ENCODE measurements around the gene IVL.

IVL gene

GRCh38 chr1:152899027-152899426 is 9.3 kb upstream of the IVL start:
- no peak for DNase-seq

DNA sequence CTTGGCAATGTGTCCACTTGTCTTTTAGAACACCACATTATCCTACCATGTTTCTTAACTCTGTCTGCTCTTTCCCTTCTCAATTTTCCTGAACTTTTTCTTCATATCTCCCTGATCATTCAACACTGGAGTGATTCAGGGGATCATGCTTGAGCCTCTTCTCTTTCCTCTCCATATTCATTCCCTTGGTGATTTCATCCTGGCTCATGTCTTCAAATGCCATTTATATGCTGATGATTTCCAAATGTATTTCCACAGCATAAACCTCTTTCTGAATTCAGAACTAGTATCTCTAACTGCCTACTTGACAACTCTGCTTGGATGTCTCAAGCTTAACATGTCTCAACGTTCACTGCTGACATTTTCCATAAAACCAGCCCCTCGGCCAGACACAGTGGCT is 8.5 kb upstream of the IVL start:
- DNase-seq = no peak

- DNase-seq = no peak
These were observed 6.7 kb upstream of the IVL start for GRCh38 chr1:152901631-152902030.

DNA sequence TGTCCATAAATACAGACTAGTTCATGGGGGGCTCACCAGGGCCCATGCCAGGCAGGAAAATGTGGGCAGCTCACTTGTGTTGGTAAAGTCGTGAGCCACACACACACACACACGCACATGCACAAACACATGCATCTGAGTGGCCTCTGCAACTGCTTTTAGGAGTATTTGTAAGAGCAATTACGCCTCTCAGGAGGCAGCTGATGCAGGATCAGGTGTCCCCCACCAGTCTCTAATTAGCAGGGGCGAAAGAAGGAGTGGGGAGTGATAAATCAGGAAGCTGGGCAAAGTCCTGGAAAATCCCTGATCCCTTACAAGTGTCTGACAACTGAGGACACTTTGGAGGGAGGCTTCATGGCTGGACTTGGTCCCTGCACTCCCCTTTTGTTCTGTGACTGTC is 5.7 kb upstream of the IVL start:
- DNase-seq = no peak

GRCh38 chr1:152904688-152905440 is 3.5 kb upstream of the IVL start:
- no peak for DNase-seq

DNA sequence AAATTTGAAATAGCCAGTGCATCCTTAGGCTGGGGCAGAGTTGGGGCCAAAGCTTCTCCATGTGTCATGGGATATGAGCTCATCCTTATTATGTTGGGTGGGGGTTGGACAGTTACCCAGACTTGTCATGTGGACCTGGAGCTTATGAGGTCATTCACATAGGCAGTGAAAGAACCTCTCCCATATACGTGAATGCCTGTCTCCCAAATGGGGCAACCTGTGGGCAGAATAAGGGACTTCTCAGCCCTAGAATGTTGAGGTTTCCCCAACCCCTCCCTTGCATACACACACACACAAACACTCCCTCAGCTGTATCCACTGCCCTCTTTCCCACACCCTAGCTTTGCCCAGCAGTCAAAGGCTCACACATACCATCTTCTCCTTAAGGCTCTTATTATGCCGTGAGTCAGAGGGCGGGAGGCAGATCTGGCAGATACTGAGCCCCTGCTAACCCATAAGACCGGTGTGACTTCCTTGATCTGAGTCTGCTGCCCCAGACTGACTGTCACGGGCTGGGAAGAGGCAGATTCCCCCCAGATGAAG is 2.3 kb upstream of the IVL start:
- DNase-seq = no peak

DNA sequence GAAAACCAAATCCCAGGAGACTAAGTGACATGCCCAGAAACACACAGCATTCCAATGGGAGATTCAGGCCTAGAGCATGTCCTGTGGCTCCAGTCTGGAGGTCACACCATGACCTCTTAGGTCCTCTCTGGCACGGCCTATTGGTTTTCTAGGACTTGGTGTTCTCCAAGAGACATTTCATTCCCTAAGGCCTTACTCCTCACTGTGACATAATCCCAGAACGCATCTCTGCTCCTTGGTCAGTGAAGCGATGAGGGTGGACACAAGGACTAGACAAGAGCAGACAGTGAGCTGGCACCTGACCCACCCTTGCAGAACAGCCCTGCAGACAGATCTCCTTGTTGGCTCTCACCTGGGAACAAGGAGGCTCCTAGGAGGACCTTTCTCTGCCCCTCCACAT is 860 bp downstream of the IVL start:
- no peak for DNase-seq

GRCh38 chr1:152912471-152912870 is 4.1 kb downstream of the IVL start:
- no peak for DNase-seq

DNA sequence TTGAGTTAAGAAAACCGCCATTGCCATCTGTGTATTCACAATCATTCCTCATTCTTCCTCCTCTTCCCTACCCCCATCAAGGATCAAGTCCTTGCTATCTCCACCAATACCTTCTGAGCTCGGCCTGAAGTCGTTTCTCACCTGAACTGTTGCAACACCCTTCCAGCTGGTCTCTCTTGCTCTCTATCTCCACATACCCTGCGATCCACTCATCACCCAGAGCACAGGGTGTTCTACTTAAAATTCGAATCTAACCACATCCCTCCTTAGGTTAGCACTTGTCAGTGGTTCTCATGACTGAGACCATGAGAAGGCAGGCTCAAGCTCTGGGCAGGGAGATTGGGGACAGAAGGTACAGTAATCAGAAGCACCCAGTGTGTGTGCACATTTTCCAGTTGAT is 4.6 kb downstream of the IVL start:
- no peak for DNase-seq

GRCh38 chr1:152917794-152918193 is 9.4 kb downstream of the IVL start:
- no peak for DNase-seq

GRCh38 chr1:152919071-152919470 is 10.7 kb downstream of the IVL start:
- no peak for DNase-seq

GRCh38 chr1:152924191-152924590 is 15.8 kb downstream of the IVL start:
- DNase-seq = no peak

DNA sequence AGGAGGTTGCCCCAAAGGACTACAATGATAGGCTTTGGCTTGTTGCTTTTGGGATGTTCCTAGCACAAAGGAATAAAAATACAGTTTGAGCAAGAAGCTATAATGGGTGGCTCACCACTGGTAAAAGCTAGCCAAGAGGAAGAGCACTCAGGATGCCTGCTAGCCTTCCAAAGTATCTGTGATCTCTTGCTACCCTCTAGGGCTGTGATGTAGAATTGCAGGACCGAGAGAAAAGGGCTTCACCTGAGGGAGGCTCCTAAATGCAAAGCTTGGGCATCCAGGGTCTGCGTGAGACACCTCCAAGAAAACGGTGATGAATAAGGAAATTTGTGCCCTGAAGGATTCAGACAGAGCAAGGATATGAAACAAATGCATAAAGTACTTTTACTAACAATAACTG is 17.7 kb downstream of the IVL start:
- no peak for DNase-seq

- DNase-seq = no peak
These were observed 20.3 kb downstream of the IVL start for GRCh38 chr1:152928671-152929070.

DNA sequence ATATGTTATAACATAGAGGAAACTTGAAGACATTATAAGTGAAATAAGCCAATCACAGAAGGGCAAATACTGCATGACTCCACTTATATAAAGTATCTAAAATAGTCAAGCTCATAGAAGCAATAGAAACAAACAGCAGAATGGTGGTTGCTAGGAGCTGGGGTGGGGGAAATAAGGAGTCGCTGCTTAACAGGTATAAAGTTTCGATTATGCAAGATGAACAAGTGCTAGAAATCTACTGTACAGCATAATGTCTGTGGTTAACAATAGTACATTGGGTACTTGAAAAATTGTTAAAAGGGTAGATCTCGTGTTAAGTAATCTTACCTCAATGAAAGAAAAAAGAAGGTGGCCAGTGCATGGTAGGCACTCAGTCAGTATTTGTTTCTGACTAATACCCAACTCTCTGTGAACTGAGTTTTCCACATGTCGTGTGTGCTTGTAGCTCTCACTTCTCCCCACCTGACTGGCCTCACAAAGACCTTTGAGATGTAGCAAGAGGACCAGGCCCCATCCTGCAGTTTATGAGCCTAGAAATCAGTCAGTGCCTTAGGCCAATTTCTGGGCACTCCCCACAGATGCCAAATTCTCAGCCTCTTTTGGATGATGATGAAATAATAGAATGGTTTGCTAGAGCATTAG is 23.9 kb downstream of the IVL start:
- no peak for DNase-seq

DNA sequence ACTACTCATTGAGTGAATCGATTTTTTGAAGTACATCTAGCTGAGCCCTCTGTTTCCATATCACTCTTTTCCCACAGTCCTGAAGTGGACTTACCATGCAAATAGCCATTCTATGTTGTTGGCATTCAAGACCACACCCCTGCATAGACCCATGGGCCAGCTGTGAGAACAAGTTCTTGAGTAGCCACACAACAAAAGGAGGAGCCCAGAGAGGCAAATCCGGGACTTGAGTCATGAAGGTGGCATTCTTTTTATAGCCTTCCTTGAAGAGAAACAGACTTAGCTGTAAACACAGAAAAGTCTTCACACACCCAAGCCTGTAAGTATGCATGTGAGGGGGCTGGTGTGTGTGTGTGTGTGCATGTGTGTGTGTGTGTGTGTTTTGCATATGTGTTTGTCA is 24.9 kb downstream of the IVL start:
- DNase-seq = no peak

- DNase-seq = no peak
These were observed 32.3 kb downstream of the IVL start for GRCh38 chr1:152940614-152941013.

DNA sequence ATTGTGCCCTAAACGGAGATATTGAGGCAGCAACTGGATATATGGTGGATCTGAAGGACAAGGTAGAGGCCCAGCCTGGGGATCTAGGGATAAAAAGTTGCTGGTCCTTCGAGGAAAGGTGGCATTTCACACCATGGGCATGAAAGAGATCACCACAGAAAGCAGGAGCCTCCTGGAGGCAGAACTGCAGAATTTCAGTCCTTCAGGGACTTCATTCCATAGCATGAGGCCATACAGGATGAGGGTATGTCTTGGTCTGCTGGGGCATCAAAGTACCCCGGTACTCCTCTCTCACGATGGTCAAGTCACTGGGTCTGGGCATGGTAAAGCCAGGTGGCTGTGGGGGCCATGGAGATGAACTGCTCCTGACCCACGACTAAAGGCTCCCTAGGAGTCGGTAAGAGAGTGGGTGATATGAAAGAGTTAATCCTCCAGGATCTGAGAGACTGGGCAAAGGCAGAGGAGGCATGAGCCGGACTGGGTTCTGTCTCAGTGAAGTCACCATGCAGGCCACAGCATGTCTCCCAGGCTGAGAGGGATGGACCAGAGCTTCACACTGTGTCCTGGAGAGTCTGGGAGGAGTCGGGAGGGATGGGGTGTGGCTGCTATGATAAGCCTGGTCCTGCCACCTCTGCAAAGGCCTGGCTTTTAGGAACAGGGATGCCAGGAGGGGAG is 32.8 kb downstream of the IVL start:
- no peak for DNase-seq

GRCh38 chr1:152942161-152942560 is 33.8 kb downstream of the IVL start:
- no peak for DNase-seq

GRCh38 chr1:152946248-152946647 is 37.9 kb downstream of the IVL start:
- no peak for DNase-seq

- DNase-seq = no peak
These were observed 38.4 kb downstream of the IVL start, which contains the start of gene SPRR5 for GRCh38 chr1:152946651-152947256. TSS of gene SPRR5 (plus strand) at chr1:152947206. CDS start at chr1:152948555, 1,349 bp downstream.

GRCh38 chr1:152951711-152952110 is 43.4 kb downstream of the IVL start:
- DNase-seq = no peak

- DNase-seq = no peak
These were observed 45.4 kb downstream of the IVL start for GRCh38 chr1:152953761-152954160.

Data from activated naive CD4-positive, alpha-beta T cell (primary cell).